ENCODE data around the gene ZNF207. TPM values are rescaled to one million over a fixed set of nuclear protein-coding genes. Genes with fewer than 3 reads are reported as not detected.

ZNF207 gene
- total and polyA plus RNA-seq, 9 of the 15 experiments (the other 6 are each of a cell fraction or from before 2014, with no cell fraction given) = 123 to 370 (median 250) TPM

- TF ChIP-seq E4F1 (CRISPR knock-in tag; IDR thresholded peaks at IDR 0.05; ENCODE audit: borderline replicate concordance) (no peak), POU5F1 (IDR thresholded peaks at IDR 0.05; ENCODE audit: borderline replicate concordance, low read depth, low read length, partially characterized antibody) (no peak), FIP1L1 (IDR thresholded peaks at IDR 0.05; ENCODE audit: low read depth, low read length, poor library complexity, severe bottlenecking) (peak; percentile 70), BACH1 (tag; IDR thresholded peaks at IDR 0.05) (no peak), NR3C1 (CRISPR knock-in tag; IDR thresholded peaks at IDR 0.05) (no peak), FOXO4 (CRISPR knock-in tag; IDR thresholded peaks at IDR 0.05) (no peak), TAF15 (IDR thresholded peaks at IDR 0.05; ENCODE audit: low read depth, low read length) (no peak), U2AF2 (optimal IDR thresholded peaks at IDR 0.05; ENCODE audit: low read depth, low read length) (no peak), CSDE1 (IDR thresholded peaks at IDR 0.05) (no peak), ZNF12 (CRISPR knock-in tag; IDR thresholded peaks at IDR 0.05) (0 out of 2 replicates have a peak, but pooled peaks have one; percentile 20), TFAP4 (CRISPR knock-in tag; IDR thresholded peaks at IDR 0.05; ENCODE audit: borderline replicate concordance) (peak; percentile 78), KDM1A (IDR thresholded peaks at IDR 0.05) (peak in 1 of 2 experiments; percentile 56; a peak in 1 of 4 replicates), DEAF1 (CRISPR knock-in tag; IDR thresholded peaks at IDR 0.05) (no peak), MTA2 (IDR thresholded peaks at IDR 0.05; ENCODE audit: low read depth) (no peak)
- TF ChIP-seq, protein P1, sequence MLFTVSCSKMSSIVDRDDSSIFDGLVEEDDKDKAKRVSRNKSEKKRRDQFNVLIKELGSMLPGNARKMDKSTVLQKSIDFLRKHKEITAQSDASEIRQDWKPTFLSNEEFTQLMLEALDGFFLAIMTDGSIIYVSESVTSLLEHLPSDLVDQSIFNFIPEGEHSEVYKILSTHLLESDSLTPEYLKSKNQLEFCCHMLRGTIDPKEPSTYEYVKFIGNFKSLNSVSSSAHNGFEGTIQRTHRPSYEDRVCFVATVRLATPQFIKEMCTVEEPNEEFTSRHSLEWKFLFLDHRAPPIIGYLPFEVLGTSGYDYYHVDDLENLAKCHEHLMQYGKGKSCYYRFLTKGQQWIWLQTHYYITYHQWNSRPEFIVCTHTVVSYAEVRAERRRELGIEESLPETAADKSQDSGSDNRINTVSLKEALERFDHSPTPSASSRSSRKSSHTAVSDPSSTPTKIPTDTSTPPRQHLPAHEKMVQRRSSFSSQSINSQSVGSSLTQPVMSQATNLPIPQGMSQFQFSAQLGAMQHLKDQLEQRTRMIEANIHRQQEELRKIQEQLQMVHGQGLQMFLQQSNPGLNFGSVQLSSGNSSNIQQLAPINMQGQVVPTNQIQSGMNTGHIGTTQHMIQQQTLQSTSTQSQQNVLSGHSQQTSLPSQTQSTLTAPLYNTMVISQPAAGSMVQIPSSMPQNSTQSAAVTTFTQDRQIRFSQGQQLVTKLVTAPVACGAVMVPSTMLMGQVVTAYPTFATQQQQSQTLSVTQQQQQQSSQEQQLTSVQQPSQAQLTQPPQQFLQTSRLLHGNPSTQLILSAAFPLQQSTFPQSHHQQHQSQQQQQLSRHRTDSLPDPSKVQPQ (CRISPR knock-in tag; IDR thresholded peaks at IDR 0.05; ENCODE audit: borderline replicate concordance) = no peak
- TF ChIP-seq, protein P2, sequence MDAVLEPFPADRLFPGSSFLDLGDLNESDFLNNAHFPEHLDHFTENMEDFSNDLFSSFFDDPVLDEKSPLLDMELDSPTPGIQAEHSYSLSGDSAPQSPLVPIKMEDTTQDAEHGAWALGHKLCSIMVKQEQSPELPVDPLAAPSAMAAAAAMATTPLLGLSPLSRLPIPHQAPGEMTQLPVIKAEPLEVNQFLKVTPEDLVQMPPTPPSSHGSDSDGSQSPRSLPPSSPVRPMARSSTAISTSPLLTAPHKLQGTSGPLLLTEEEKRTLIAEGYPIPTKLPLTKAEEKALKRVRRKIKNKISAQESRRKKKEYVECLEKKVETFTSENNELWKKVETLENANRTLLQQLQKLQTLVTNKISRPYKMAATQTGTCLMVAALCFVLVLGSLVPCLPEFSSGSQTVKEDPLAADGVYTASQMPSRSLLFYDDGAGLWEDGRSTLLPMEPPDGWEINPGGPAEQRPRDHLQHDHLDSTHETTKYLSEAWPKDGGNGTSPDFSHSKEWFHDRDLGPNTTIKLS (IDR thresholded peaks at IDR 0.05; ENCODE audit: borderline replicate concordance, low read depth) = peak; percentile 66
Measured at GRCh38 chr17:32341857-32342602, 7.9 kb upstream of the ZNF207 start, which contains the start of gene C17orf75 (continued).
